HepG2 (cell line): ENCODE measurements around the gene MNT. TPM values are rescaled to one million over a fixed set of nuclear protein-coding genes. Genes with fewer than 3 reads are reported as not detected.

Source experiments
- ADNP ChIP-seq: sonication (generic); formaldehyde crosslinking; IDR thresholded peaks from 2 replicates; pipeline ENCODE4 v1.4.0; 2020; ENCODE audit warnings: missing genetic modification reagents
- BRF2 ChIP-seq: sonication (generic); formaldehyde crosslinking; IDR thresholded peaks from 2 replicates; pipeline ENCODE4 v1.8.1; 2022; ENCODE audit warnings: mild to moderate bottlenecking, missing genetic modification reagents
- E2F5 ChIP-seq: sonication (generic); formaldehyde crosslinking; conservative IDR thresholded peaks from 2 replicates; pipeline ENCODE4 v1.4.0; 2020; ENCODE audit warnings: missing genetic modification reagents
- IRF1 ChIP-seq: sonication (generic); formaldehyde crosslinking; IDR thresholded peaks from 2 replicates; pipeline ENCODE4 v1.4.0; 2020; ENCODE audit warnings: low read depth, mild to moderate bottlenecking, missing genetic modification reagents
- JUND ChIP-seq: sonication (generic); formaldehyde crosslinking; IDR thresholded peaks from 2 replicates; pipeline ENCODE4 v1.8.0; 2022; ENCODE audit warnings: mild to moderate bottlenecking, missing genetic modification reagents
- NR2C2 ChIP-seq: sonication (generic); formaldehyde crosslinking; IDR thresholded peaks from 2 replicates; pipeline ENCODE4 v1.4.0; 2020; ENCODE audit warnings: missing genetic modification reagents, mild to moderate bottlenecking, moderate library complexity, borderline replicate concordance
- PCBP1 ChIP-seq: fragments of 200-400 bp; formaldehyde crosslinking; IDR thresholded peaks from 2 replicates; pipeline ENCODE4 v1.6.1; 2017; ENCODE audit warnings: mild to moderate bottlenecking, low read depth, low read length, borderline replicate concordance
- RXRA ChIP-seq: sonication (generic); formaldehyde crosslinking; IDR thresholded peaks from 2 replicates; pipeline ENCODE4 v1.5.1; 2020; ENCODE audit warnings: missing genetic modification reagents
- ZBTB40 ChIP-seq, 2 experiments: fragments of 450-650 bp in 1 of 2; sonication (generic) in 1 of 2; formaldehyde crosslinking in 1 of 2; IDR thresholded peaks; 2 replicates each; pipeline versions ENCODE4 v1.6.1 to v1.8.0; 2016 to 2022; ENCODE audit warnings: antibody characterized with exemption in 1 of 2, mild to moderate bottlenecking in 1 of 2, missing genetic modification reagents in 1 of 2
- polyA plus RNA-seq, 8 experiments: library from polyadenylated mRNA; depleted of rRNA in 3 of 8; stranded (reverse) in 7 of 8; unstranded in 1 of 8; fragments of >200 nt; fragmentation: Illumina TruSeq in 4 of 8; extraction: Trizol in 4 of 8; gene quantifications; 2 replicates each; pipeline versions ENCODE4 v1.2.1 to v1.2.3, GENCODE V29; 2011 to 2016; ENCODE audit warnings: low read depth in 4 of 8, missing spikeins in 1 of 8, mixed read lengths in 1 of 8; ENCODE audit not compliant: insufficient read depth in 1 of 8
- total RNA-seq, 5 experiments: library from RNA; depleted of rRNA; stranded (reverse); fragments of >200 nt; fragmentation: Illumina TruSeq; extraction: Trizol; gene quantifications; 2 replicates each; pipeline ENCODE4 v1.2.3, GENCODE V29; 2016; ENCODE audit warnings: low read depth in 1 of 5

Gene MNT
- total and polyA plus RNA-seq, 2 of the 13 experiments (the other 11 are each of a cell fraction or from before 2014, with no cell fraction given): 2.1 to 3.5 TPM

DNA sequence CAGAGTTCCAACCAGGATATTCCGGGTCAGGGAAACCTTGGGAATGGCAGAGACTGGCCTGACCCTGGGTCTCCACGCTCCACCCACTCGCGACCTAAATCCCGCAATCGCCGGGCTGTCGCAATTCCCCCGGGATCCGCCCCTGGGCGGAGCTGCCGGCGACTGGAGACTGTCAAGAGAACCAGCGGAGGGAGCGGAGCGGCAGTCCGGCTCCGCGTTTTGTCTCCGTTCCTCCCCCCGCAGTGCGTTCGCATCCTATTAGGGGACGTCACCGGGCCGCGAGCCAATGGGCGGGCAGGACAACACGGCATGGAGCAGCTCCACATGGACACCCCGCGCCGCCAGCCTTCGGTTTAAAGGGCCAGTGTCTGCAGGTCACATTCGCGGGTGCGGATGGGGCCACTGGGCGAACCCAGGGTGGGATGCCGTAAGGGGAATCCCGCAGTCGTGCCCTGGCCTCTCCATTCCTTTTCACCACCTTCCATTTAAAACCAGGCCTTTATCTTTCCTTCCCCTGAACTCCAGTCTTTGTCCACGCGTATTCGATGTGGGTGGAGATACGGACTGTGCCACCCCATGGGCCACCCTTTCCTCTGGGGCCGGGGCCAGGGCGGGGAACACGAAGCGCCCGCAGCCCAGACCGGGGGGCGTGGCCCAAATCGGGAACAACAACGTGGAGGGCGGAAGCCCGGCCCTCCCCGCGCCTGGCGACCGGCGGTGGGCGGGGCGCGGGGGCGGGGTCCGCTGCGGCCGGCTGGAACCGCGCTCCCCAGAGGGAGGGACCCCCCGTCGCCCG is 764 bp upstream of the MNT start (continued):
- TF ChIP-seq ZBTB40 (IDR thresholded peaks at IDR 0.05): no peak
- TF ChIP-seq ZBTB40 (CRISPR knock-in tag; IDR thresholded peaks at IDR 0.05): peak; percentile 41; the same call in 1 of the 2 replicates
- 0 out of 2 replicates have a peak, but pooled peaks have one; percentile 17 for TF ChIP-seq NR2C2 (CRISPR knock-in tag)
- no peak for TF ChIP-seq JUND (CRISPR knock-in tag)
- TF ChIP-seq BRF2 (CRISPR knock-in tag): no peak
- TF ChIP-seq PCBP1: peak; percentile 90; the same call in 1 of the 2 replicates
- no peak for TF ChIP-seq IRF1 (CRISPR knock-in tag)
- no peak for TF ChIP-seq E2F5 (CRISPR knock-in tag)
- no peak for TF ChIP-seq ADNP (CRISPR knock-in tag)
- peak; percentile 58 for TF ChIP-seq RXRA (CRISPR knock-in tag)
